NB4 (cell line): ENCODE measurements around the gene SMAD5.

Experiments
- MAX ChIP-seq: IDR thresholded peaks from 2 replicates; pipeline ENCODE4 v1.6.1; 2011; ENCODE audit warnings: low read depth, low read length
- MYC ChIP-seq: IDR thresholded peaks from 2 replicates; pipeline ENCODE4 v1.6.1; 2011; ENCODE audit warnings: low read depth, low read length
- POLR2A ChIP-seq: IDR thresholded peaks from 2 replicates; pipeline ENCODE4 v1.6.1; 2011; ENCODE audit warnings: mild to moderate bottlenecking; ENCODE audit not compliant: insufficient read length; ENCODE audit errors: extremely low read depth
- TF ChIP-seq, protein P1 (sequence below): IDR thresholded peaks from one replicate; pipeline ENCODE4 v1.5.1; 2012; ENCODE audit warnings: low read depth, low read length

- TF ChIP-seq, protein P1, sequence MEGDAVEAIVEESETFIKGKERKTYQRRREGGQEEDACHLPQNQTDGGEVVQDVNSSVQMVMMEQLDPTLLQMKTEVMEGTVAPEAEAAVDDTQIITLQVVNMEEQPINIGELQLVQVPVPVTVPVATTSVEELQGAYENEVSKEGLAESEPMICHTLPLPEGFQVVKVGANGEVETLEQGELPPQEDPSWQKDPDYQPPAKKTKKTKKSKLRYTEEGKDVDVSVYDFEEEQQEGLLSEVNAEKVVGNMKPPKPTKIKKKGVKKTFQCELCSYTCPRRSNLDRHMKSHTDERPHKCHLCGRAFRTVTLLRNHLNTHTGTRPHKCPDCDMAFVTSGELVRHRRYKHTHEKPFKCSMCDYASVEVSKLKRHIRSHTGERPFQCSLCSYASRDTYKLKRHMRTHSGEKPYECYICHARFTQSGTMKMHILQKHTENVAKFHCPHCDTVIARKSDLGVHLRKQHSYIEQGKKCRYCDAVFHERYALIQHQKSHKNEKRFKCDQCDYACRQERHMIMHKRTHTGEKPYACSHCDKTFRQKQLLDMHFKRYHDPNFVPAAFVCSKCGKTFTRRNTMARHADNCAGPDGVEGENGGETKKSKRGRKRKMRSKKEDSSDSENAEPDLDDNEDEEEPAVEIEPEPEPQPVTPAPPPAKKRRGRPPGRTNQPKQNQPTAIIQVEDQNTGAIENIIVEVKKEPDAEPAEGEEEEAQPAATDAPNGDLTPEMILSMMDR, result no peak
- TF ChIP-seq MYC, result no peak
- TF ChIP-seq POLR2A, result no peak
- no peak for TF ChIP-seq MAX
These were observed 70.0 kb downstream of the SMAD5 start for GRCh38 chr5:136202469-136203205.
